Caco-2 (cell line): ENCODE results near the gene CCDC191. TPM values are rescaled to one million over a fixed set of nuclear protein-coding genes. Genes with fewer than 3 reads are reported as not detected.

ENCODE experiments used
- BruUV-seq: library from RNA; stranded (reverse); fragments of 400-500 nt; replicated peaks from 2 replicates; lab custom pipeline; 2021; lab: Mats Ljungman, UMichigan
- CTCF ChIA-PET: fragments of 300-600 bp; sonication (Branson Sonifier 250); formaldehyde crosslinking; loops from one replicate; lab custom pipeline; 2022; ENCODE audit warnings: antibody characterized with exemption; lab: Charles Lee
- POLR2A ChIA-PET: fragments of 300-600 bp; sonication (Branson Sonifier 250); formaldehyde crosslinking; loops from one replicate; lab custom pipeline; 2022; ENCODE audit warnings: antibody characterized with exemption; lab: Charles Lee
- DNase-seq, 2 experiments: peaks; one replicate each; pipeline versions ENCODE4 v3.0.0 to v3.0.0-alpha.2; 2020 to 2022
- H3K27me3 ChIP-seq: replicated peaks from 2 replicates; pipeline ENCODE4 v1.6.0; 2011; ENCODE audit warnings: low read length; ENCODE audit not compliant: control insufficient read depth, insufficient read depth
- H3K36me3 ChIP-seq: 2 replicates; pipeline ENCODE4 v1.5.1; 2011; ENCODE audit warnings: low read length; ENCODE audit not compliant: control insufficient read depth, insufficient read depth
- H3K4me1 ChIP-seq: fragments of 250-450 bp; sonication (Bioruptor Pico); 2 replicates; pipeline ENCODE4 v1.5.1; 2020; ENCODE audit warnings: mild to moderate bottlenecking
- H3K4me3 ChIP-seq: 2 replicates; pipeline ENCODE4 v1.5.1; 2011; ENCODE audit warnings: low read depth, mild to moderate bottlenecking, control low read depth, low read length
- H3K9me3 ChIP-seq: fragments of 250-450 bp; sonication (Bioruptor Pico); 2 replicates; pipeline ENCODE4 v1.5.1; 2020; ENCODE audit warnings: mild to moderate bottlenecking, moderate library complexity
- H3K27ac Mint-ChIP-seq: one replicate; pipeline ENCODE4 v1.8.0; 2022; ENCODE audit warnings: mixed read lengths; ENCODE audit not compliant: unreplicated experiment
- H3K27me3 Mint-ChIP-seq: one replicate; pipeline ENCODE4 v1.8.0; 2022; ENCODE audit warnings: mixed read lengths; ENCODE audit not compliant: insufficient read depth, unreplicated experiment
- H3K36me3 Mint-ChIP-seq: one replicate; pipeline ENCODE4 v1.8.0; 2022; ENCODE audit warnings: mild to moderate bottlenecking, mixed read lengths; ENCODE audit not compliant: insufficient read depth, unreplicated experiment
- H3K4me1 Mint-ChIP-seq: one replicate; pipeline ENCODE4 v1.8.0; 2022; ENCODE audit warnings: low read depth, mixed read lengths; ENCODE audit not compliant: unreplicated experiment
- H3K4me3 Mint-ChIP-seq: one replicate; pipeline ENCODE4 v1.8.0; 2022; ENCODE audit warnings: mild to moderate bottlenecking, moderate library complexity, mixed read lengths; ENCODE audit not compliant: unreplicated experiment
- H3K9me3 Mint-ChIP-seq: one replicate; pipeline ENCODE4 v1.8.0; 2022; ENCODE audit warnings: mixed read lengths; ENCODE audit not compliant: unreplicated experiment
- CTCF ChIP-seq, 2 experiments: fragments of 200-600 bp in 1 of 2; IDR thresholded peaks; 1 replicate in 1 of 2; 2 replicates in 1 of 2; pipeline versions ENCODE4 v1.5.1 to v1.8.0; 2011 to 2022; ENCODE audit warnings: antibody characterized with exemption in 1 of 2, control low read depth in 1 of 2, inconsistent platforms in 1 of 2, low read depth in 1 of 2, low read length in 1 of 2, mild to moderate bottlenecking in 1 of 2, moderate library complexity in 1 of 2; ENCODE audit not compliant: insufficient read depth in 1 of 2, severe bottlenecking in 1 of 2, unreplicated experiment in 1 of 2
- intact Hi-C: fragments of 100-400 bp; cut with micrococcal nuclease; formaldehyde crosslinking; loops from one replicate; pipeline ENCODE4 v1.10.0; 2022; ENCODE audit not compliant: unreplicated experiment
- total RNA-seq: library from RNA; stranded (reverse); gene quantifications from 2 replicates; pipeline ENCODE4 v1.2.3, GENCODE V29; 2022

The CCDC191 gene
- total RNA-seq, 1 experiment from 2014 or later = 2.2 TPM

- no TSS peak for BruUV-seq
These were observed 108.1 kb downstream of the CCDC191 start for GRCh38 chr3:113948015-113948917.

GRCh38 chr3:113947372-113948014 lies 108.8 kb downstream of the CCDC191 start, which contains the start of gene ZDHHC23:
Gene ZDHHC23 (plus strand): TSS chr3:113948013. CDS start chr3:113948803, 790 bp downstream.
- no peaks in the 10 kb centered on the region for H3K36me3 Mint-ChIP-seq
- H3K36me3 ChIP-seq = no peaks in the 10 kb centered on the region
- POLR2A ChIA-PET = no interaction called here
- H3K27ac Mint-ChIP-seq = no peak within 1 kb of the TSS
- H3K4me1 ChIP-seq = no peaks in the 10 kb centered on the region
- peaks cover 15% of the 10 kb centered on the region for H3K27me3 Mint-ChIP-seq
- peak; percentile 80 to 87 for DNase-seq
- H3K9me3 Mint-ChIP-seq = no peaks in the 10 kb centered on the region
- peak within 1 kb of the TSS; percentile 90 for H3K4me3 ChIP-seq
- CTCF ChIA-PET = no interaction called here
- BruUV-seq = no TSS peak
- H3K27me3 ChIP-seq = no peaks in the 10 kb centered on the region
- H3K9me3 ChIP-seq = no peaks in the 10 kb centered on the region
- peaks cover 7% of the 10 kb centered on the region for H3K4me1 Mint-ChIP-seq
- intact Hi-C loops = loop anchor here (2.0 to 5.0 kb wide), 2 partner anchors 109 to 200 kb away; partner anchors contain the start of genes ATP6V1A, CCDC191, NAA50 and QTRT2
- H3K4me3 Mint-ChIP-seq = peak within 1 kb of the TSS; percentile 80
- no peak for TF ChIP-seq CTCF (IDR thresholded peaks at IDR 0.05; ENCODE audit: insufficient read depth in 1 of 2, low read depth in 1 of 2, low read length in 1 of 2, severe bottlenecking in 1 of 2, unreplicated experiment in 1 of 2)

More at GRCh38 chr3:113948015-113948917, 108.1 kb downstream of the CCDC191 start:
- H3K27me3 Mint-ChIP-seq = peaks cover 15% of the 10 kb centered on the region
- POLR2A ChIA-PET = no interaction called here
- H3K36me3 Mint-ChIP-seq = no peaks in the 10 kb centered on the region
- Histone ChIP-seq H3K4me1 (no peaks in the 10 kb centered on the region), H3K27me3 (no peaks in the 10 kb centered on the region), H3K4me3 (peak overlapping the region; percentile 90), H3K9me3 (no peaks in the 10 kb centered on the region), H3K36me3 (no peaks in the 10 kb centered on the region)
- TF ChIP-seq CTCF (IDR thresholded peaks at IDR 0.05; ENCODE audit: insufficient read depth in 1 of 2, low read depth in 1 of 2, low read length in 1 of 2, severe bottlenecking in 1 of 2, unreplicated experiment in 1 of 2) = peak in 1 of 2 experiments; percentile 8
- intact Hi-C loops = loop anchor here (2.0 to 5.0 kb wide), 2 partner anchors 109 to 201 kb away; partner anchors contain the start of genes ATP6V1A, CCDC191, NAA50 and QTRT2
- H3K4me3 Mint-ChIP-seq = peak overlapping the region; percentile 80
- DNase-seq = peak; percentile 59 to 66
- H3K27ac Mint-ChIP-seq = no peak overlapping the region
- no peaks in the 10 kb centered on the region for H3K9me3 Mint-ChIP-seq
- H3K4me1 Mint-ChIP-seq = peaks cover 7% of the 10 kb centered on the region
- CTCF ChIA-PET = no interaction called here

- no peak for DNase-seq
- Histone ChIP-seq H3K36me3 (no peaks in the 10 kb centered on the region), H3K9me3 (no peaks in the 10 kb centered on the region), H3K4me1 (no peaks in the 10 kb centered on the region), H3K4me3 (peak overlapping the region; percentile 90), H3K27me3 (no peaks in the 10 kb centered on the region)
- BruUV-seq = no TSS peak
- peaks cover 18% of the 10 kb centered on the region for H3K27me3 Mint-ChIP-seq
- no peaks in the 10 kb centered on the region for H3K9me3 Mint-ChIP-seq
- intact Hi-C loops = loop anchor here (5.0 kb wide), 1 partner anchor 200 kb away; the partner anchor contains the start of genes ATP6V1A and NAA50
- ChIA-PET POLR2A (no interaction called here), CTCF (no interaction called here)
- H3K36me3 Mint-ChIP-seq = no peaks in the 10 kb centered on the region
- H3K4me3 Mint-ChIP-seq = peak overlapping the region; percentile 80
- H3K27ac Mint-ChIP-seq = no peak overlapping the region
- H3K4me1 Mint-ChIP-seq = peaks cover 7% of the 10 kb centered on the region
- no peak for TF ChIP-seq CTCF (IDR thresholded peaks at IDR 0.05; ENCODE audit: insufficient read depth in 1 of 2, low read depth in 1 of 2, low read length in 1 of 2, severe bottlenecking in 1 of 2, unreplicated experiment in 1 of 2)
These were observed 109.5 kb downstream of the CCDC191 start for GRCh38 chr3:113946831-113947230.
